A673 (cell line): ENCODE data around the gene TCL1B. TPM values are rescaled to one million over a fixed set of nuclear protein-coding genes. Genes with fewer than 3 reads are reported as not detected.

Source experiments
- BruUV-seq: library from RNA; stranded (reverse); fragments of 400-500 nt; replicated peaks from 2 replicates; lab custom pipeline; 2021; lab: Mats Ljungman, UMichigan
- CTCF ChIA-PET: fragments of 300-600 bp; sonication (Branson Sonifier 250); formaldehyde crosslinking; loops from one replicate; lab custom pipeline; 2022; ENCODE audit warnings: antibody characterized with exemption; lab: Charles Lee
- POLR2A ChIA-PET: fragments of 300-600 bp; sonication (Branson Sonifier 250); formaldehyde crosslinking; loops from one replicate; lab custom pipeline; 2022; ENCODE audit warnings: antibody characterized with exemption; ENCODE audit not compliant: low non-redundant PET; lab: Charles Lee
- DNase-seq: peaks from one replicate; pipeline ENCODE4 v3.0.0-alpha.2; 2015; ENCODE audit warnings: low spot score
- H3K27ac ChIP-seq: fragments of 200-600 bp; sonication (generic); 2 replicates; pipeline ENCODE4 v1.5.1; 2016; ENCODE audit warnings: mixed run types, low read depth, mild to moderate bottlenecking, mixed read lengths, antibody characterized with exemption, low read length; ENCODE audit not compliant: poor library complexity, severe bottlenecking
- H3K27me3 ChIP-seq: fragments of 200-600 bp; sonication (generic); replicated peaks from 2 replicates; pipeline ENCODE4 v1.6.1; 2017; ENCODE audit warnings: mixed run types, low read depth, mild to moderate bottlenecking, mixed read lengths, antibody characterized with exemption, low read length; ENCODE audit not compliant: insufficient read depth, poor library complexity
- H3K36me3 ChIP-seq: fragments of 200-600 bp; sonication (generic); 2 replicates; pipeline ENCODE4 v1.6.1; 2016; ENCODE audit warnings: mixed run types, mild to moderate bottlenecking, mixed read lengths, antibody characterized with exemption, low read length; ENCODE audit not compliant: insufficient read depth, poor library complexity, severe bottlenecking
- H3K4me1 ChIP-seq: fragments of 200-600 bp; sonication (generic); 2 replicates; pipeline ENCODE4 v1.6.1; 2017; ENCODE audit warnings: mixed run types, mild to moderate bottlenecking, mixed read lengths, antibody characterized with exemption, low read length; ENCODE audit not compliant: insufficient read depth, poor library complexity, severe bottlenecking
- H3K4me3 ChIP-seq: fragments of 200-600 bp; sonication (generic); 2 replicates; pipeline ENCODE4 v1.5.1; 2016; ENCODE audit warnings: low read depth, mixed run types, mild to moderate bottlenecking, mixed read lengths, low read length; ENCODE audit not compliant: poor library complexity, severe bottlenecking
- H3K9me3 ChIP-seq: fragments of 200-600 bp; sonication (generic); 2 replicates; pipeline ENCODE4 v1.6.1; 2016; ENCODE audit warnings: mixed run types, low read depth, mild to moderate bottlenecking, mixed read lengths, antibody characterized with exemption, low read length; ENCODE audit not compliant: poor library complexity, severe bottlenecking
- EZH2 ChIP-seq: fragments of 200-600 bp; sonication (generic); IDR thresholded peaks from 2 replicates; pipeline ENCODE4 v1.6.1; 2017; ENCODE audit warnings: borderline replicate concordance, low read depth, mild to moderate bottlenecking, mixed read lengths, antibody characterized with exemption, low read length; ENCODE audit not compliant: poor library complexity, severe bottlenecking
- intact Hi-C: fragments of 100-400 bp; cut with micrococcal nuclease; formaldehyde crosslinking; loops from one replicate; pipeline ENCODE4 v1.10.0; 2022; ENCODE audit not compliant: unreplicated experiment
- total RNA-seq: library from RNA; stranded (reverse); gene quantifications from 2 replicates; pipeline ENCODE4 v1.2.3, GENCODE V29; 2021
- TF ChIP-seq, protein P1 (sequence below): fragments of 300-800, 200-600 bp; sonication (generic); conservative IDR thresholded peaks from 2 replicates; pipeline ENCODE4 v1.5.1; 2017; ENCODE audit warnings: low read depth, mild to moderate bottlenecking, antibody characterized with exemption, low read length, moderate library complexity, mixed read lengths

The TCL1B gene
- total RNA-seq, 1 experiment from 2014 or later: 1.1 TPM

DNA sequence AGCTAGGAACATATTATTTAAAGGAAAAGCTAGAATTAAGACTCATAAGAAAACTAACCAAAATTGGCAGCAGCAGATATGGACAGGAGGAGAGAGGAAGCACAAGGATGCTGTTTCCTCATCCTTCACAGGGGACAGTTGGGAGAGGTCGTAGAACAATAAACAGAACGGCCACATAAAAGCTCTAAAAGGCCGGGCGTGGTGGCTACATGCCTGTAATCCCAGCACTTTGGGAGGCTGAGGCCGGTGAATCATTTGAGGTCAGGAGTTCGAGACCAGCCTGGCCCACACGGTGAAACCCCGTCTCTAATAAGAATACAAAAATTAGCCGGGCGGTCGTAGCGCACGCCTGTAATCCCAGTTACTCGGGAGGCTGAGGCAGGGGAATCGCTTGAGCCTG is 10.5 kb downstream of the TCL1B start:
- H3K27me3 ChIP-seq: no peaks in the 10 kb centered on the region
- TF ChIP-seq EZH2: no peak
- TF ChIP-seq, protein P1, sequence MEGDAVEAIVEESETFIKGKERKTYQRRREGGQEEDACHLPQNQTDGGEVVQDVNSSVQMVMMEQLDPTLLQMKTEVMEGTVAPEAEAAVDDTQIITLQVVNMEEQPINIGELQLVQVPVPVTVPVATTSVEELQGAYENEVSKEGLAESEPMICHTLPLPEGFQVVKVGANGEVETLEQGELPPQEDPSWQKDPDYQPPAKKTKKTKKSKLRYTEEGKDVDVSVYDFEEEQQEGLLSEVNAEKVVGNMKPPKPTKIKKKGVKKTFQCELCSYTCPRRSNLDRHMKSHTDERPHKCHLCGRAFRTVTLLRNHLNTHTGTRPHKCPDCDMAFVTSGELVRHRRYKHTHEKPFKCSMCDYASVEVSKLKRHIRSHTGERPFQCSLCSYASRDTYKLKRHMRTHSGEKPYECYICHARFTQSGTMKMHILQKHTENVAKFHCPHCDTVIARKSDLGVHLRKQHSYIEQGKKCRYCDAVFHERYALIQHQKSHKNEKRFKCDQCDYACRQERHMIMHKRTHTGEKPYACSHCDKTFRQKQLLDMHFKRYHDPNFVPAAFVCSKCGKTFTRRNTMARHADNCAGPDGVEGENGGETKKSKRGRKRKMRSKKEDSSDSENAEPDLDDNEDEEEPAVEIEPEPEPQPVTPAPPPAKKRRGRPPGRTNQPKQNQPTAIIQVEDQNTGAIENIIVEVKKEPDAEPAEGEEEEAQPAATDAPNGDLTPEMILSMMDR: no peak
- H3K4me3 ChIP-seq: no peak overlapping the region
- H3K9me3 ChIP-seq: no peaks in the 10 kb centered on the region
- intact Hi-C loops: no loop called here
- H3K36me3 ChIP-seq: no peaks in the 10 kb centered on the region
- DNase-seq: no peak
- ChIA-PET POLR2A (no interaction called here), CTCF (no interaction called here)
- H3K4me1 ChIP-seq: peaks cover 4% of the 10 kb centered on the region
- no peak overlapping the region for H3K27ac ChIP-seq
- BruUV-seq: no TSS peak

DNA sequence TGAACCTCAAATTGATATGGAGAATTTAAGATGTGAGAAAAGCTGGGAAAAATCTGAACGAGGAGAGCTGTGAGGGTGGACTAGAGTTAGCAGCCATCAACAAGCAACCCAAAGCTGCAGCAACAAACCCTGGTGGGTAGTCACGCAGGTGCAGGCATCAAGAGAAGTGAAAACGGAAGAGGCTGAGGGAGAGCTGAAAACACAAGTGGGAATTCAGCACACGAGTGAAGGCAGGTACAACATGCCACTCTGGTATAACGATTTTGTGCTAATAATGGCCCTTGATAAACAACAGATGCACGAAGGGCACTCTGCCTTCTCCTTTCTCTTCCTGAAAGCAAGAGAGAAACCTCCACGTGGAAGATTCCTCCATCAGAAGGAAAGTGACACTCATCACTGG is 11.5 kb downstream of the TCL1B start:
- Histone ChIP-seq H3K9me3 (no peaks in the 10 kb centered on the region), H3K4me3 (no peak overlapping the region), H3K27ac (no peak overlapping the region), H3K36me3 (no peaks in the 10 kb centered on the region), H3K4me1 (peaks cover 4% of the 10 kb centered on the region), H3K27me3 (no peaks in the 10 kb centered on the region)
- DNase-seq: no peak
- TF ChIP-seq EZH2: no peak
- TF ChIP-seq, protein P1: no peak
- CTCF ChIA-PET: no interaction called here
- no TSS peak for BruUV-seq
- POLR2A ChIA-PET: no interaction called here
- intact Hi-C loops: no loop called here

DNA sequence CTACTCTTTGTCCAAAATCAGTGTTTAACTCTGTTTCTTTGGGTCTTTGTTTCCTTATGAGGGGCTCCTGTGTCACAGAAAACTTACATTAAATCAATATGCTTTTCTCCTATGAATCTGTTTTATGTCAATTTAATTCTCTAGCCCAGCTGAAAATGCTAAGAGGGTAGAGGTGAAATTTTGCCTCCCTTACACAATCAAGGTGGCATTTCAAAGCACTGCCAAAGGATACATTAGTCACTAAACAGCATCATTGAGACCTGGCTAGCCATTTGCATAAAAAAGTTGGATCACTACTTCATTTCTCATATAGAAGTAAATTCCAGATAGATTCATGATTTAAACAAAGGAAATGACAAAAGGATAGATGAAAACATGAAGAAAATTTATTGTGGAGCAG is 12.1 kb downstream of the TCL1B start:
- CTCF ChIA-PET: no interaction called here
- POLR2A ChIA-PET: no interaction called here
- no TSS peak for BruUV-seq
- TF ChIP-seq, protein P1: no peak
- TF ChIP-seq EZH2: no peak
- no peaks in the 10 kb centered on the region for H3K9me3 ChIP-seq
- intact Hi-C loops: no loop called here
- peaks cover 5% of the 10 kb centered on the region for H3K4me1 ChIP-seq
- no peak overlapping the region for H3K4me3 ChIP-seq
- DNase-seq: no peak
- no peaks in the 10 kb centered on the region for H3K36me3 ChIP-seq
- no peak overlapping the region for H3K27ac ChIP-seq
- no peaks in the 10 kb centered on the region for H3K27me3 ChIP-seq
